Kidney (tissue), 14 donors: Measurements from ENCODE around the gene NOP14. TPM values are rescaled to one million over a fixed set of nuclear protein-coding genes. Genes with fewer than 3 reads are reported as not detected.
A peak's percentile ranks its signal among the peaks of the same experiment; 100 is the strongest.

Experiments
- DNase-seq, 5 donors: peaks; one replicate each; pipeline ENCODE4 v3.0.0-alpha.2; 2013 to 2020
- FAIRE-seq: peaks from 2 replicates; lab custom pipeline; 2012; peaks lifted over from hg19 to GRCh38; lab: Jason Lieb, UNC
- H3K27ac ChIP-seq, 2 donors: one replicate each; pipeline ENCODE4 v1.7.0; 2013; ENCODE audit warnings: low read depth in 2 of 2, low read length in 2 of 2, inconsistent platforms in 1 of 2
- H3K27me3 ChIP-seq: one replicate; pipeline ENCODE4 v1.7.1; 2013; ENCODE audit warnings: low read length, inconsistent platforms; ENCODE audit not compliant: control insufficient read depth, insufficient read depth
- H3K36me3 ChIP-seq, 3 donors: one replicate each; pipeline versions ENCODE4 v1.7.0 to v1.7.1; 2013; ENCODE audit warnings: low read length in 3 of 3, control low read depth in 1 of 3, inconsistent platforms in 1 of 3; ENCODE audit not compliant: insufficient read depth in 3 of 3, control insufficient read depth in 2 of 3
- H3K4me1 ChIP-seq, 3 donors: one replicate each; pipeline versions ENCODE4 v1.7.0 to v1.7.1; 2013; ENCODE audit warnings: low read length in 3 of 3, inconsistent platforms in 1 of 3, low read depth in 1 of 3; ENCODE audit not compliant: control insufficient read depth in 2 of 3, insufficient read depth in 2 of 3
- H3K4me3 ChIP-seq, 3 donors: one replicate each; pipeline versions ENCODE4 v1.7.0 to v1.8.1; 2013; ENCODE audit warnings: low read length in 3 of 3, control low read depth in 1 of 3, inconsistent platforms in 1 of 3
- H3K9ac ChIP-seq, 3 donors: one replicate each; pipeline versions ENCODE4 v1.7.0 to v1.7.1; 2013; ENCODE audit warnings: low read length in 3 of 3, control low read depth in 1 of 3, inconsistent platforms in 1 of 3
- H3K9me3 ChIP-seq, 3 donors: one replicate each; pipeline versions ENCODE4 v1.7.0 to v1.7.1; 2013; ENCODE audit warnings: low read length in 3 of 3, control low read depth in 1 of 3, inconsistent platforms in 1 of 3; ENCODE audit not compliant: control insufficient read depth in 2 of 3, insufficient read depth in 1 of 3
- CTCF ChIP-seq: IDR thresholded peaks from 3 replicates; pipeline ENCODE4 v1.5.1; 2012; ENCODE audit warnings: mild to moderate bottlenecking, moderate library complexity, borderline replicate concordance; ENCODE audit not compliant: insufficient read depth; ENCODE audit errors: extremely low read depth
- intact Hi-C: fragments of 100-400 bp; cut with DNase I; formaldehyde crosslinking; loops from one replicate; pipeline ENCODE4 v1.11.1; 2022
- polyA plus RNA-seq: library from polyadenylated mRNA; stranded (reverse); fragments of 350-450 nt; fragmentation: Illumina TruSeq; extraction: RNeasy Lipid Tissue Mini Kit (QIAGEN cat#74804); gene quantifications from one replicate; pipeline ENCODE4 v1.2.3, GENCODE V29; 2014; ENCODE audit warnings: low read depth, low replicate concordance; ENCODE audit not compliant: insufficient read depth
- total RNA-seq: library from RNA; stranded (reverse); fragmentation: NEBNext Ultra II Directional; extraction: Animal tissue kit (Norgen Biotek cat#: 25700); gene quantifications from one replicate; pipeline ENCODE4 v1.2.1, GENCODE V29; 2021
- donor health status: control.
- donor health status: control.
- donor health status: control.
- donor health status: control.
- donor health status: control.
- donor health status: DM: yes; HTN: yes; CAD: no.
- donor health status: Normal renal cell carcinoma (clear cell type).

NOP14 gene
- total and polyA plus RNA-seq, 2 donors from 2014 or later = 15.1 to 22.0 TPM

GRCh38 chr4:2907706-2908293 lies 55.4 kb downstream of the NOP14 start:
- FAIRE-seq (no peak), DNase-seq (peak in 1 of 5 donors; percentile 27)
- intact Hi-C loops = no loop called here
- Histone ChIP-seq H3K4me1 (no peaks in the 10 kb centered on the region), H3K9me3 (no peaks in the 10 kb centered on the region), H3K36me3 (peaks cover 15 to 78% (median 70%) of the 10 kb centered on the region in 3 donors), H3K4me3 (no peak overlapping the region), H3K9ac (no peak overlapping the region), H3K27me3 (no peaks in the 10 kb centered on the region), H3K27ac (no peak overlapping the region)
- TF ChIP-seq CTCF = no peak

GRCh38 chr4:2907226-2907625 lies 56.0 kb downstream of the NOP14 start:
- no peaks in the 10 kb centered on the region for H3K9me3 ChIP-seq
- no peaks in the 10 kb centered on the region for H3K27me3 ChIP-seq
- H3K4me3 ChIP-seq = no peak overlapping the region
- intact Hi-C loops = no loop called here
- TF ChIP-seq CTCF = no peak
- peak in 1 of 5 donors; percentile 26 for DNase-seq
- H3K36me3 ChIP-seq = peaks cover 15 to 78% (median 70%) of the 10 kb centered on the region in 3 donors
- no peak overlapping the region for H3K9ac ChIP-seq
- H3K4me1 ChIP-seq = no peaks in the 10 kb centered on the region
- FAIRE-seq = no peak
- H3K27ac ChIP-seq = no peak overlapping the region

GRCh38 chr4:2906218-2906617 lies 57.0 kb downstream of the NOP14 start:
- intact Hi-C loops = no loop called here
- H3K4me1 ChIP-seq = no peaks in the 10 kb centered on the region
- DNase-seq (peak in 1 of 5 donors; percentile 34), FAIRE-seq (no peak)
- no peaks in the 10 kb centered on the region for H3K9me3 ChIP-seq
- TF ChIP-seq CTCF = no peak
- H3K27me3 ChIP-seq = no peaks in the 10 kb centered on the region
- peaks cover 12 to 79% (median 64%) of the 10 kb centered on the region in 3 donors for H3K36me3 ChIP-seq
- no peak overlapping the region for H3K4me3 ChIP-seq
- no peak overlapping the region for H3K27ac ChIP-seq
- no peak overlapping the region for H3K9ac ChIP-seq
